Lower lobe of right lung (tissue), 2 donors: ENCODE measurements around the gene PHB1. TPM values are rescaled to one million over a fixed set of nuclear protein-coding genes. Genes with fewer than 3 reads are reported as not detected.

Source experiments
- ATAC-seq, 2 donors: fragments of 200-7000 bp; cut with Tn5 transposase; one replicate each; pipeline ENCODE4 v1.9.1; 2020 to 2022; ENCODE audit warnings: mild to moderate bottlenecking in 2 of 2, moderate library complexity in 2 of 2
- DNase-seq: peaks from one replicate; pipeline ENCODE4 v3.0.0-alpha.2; 2020
- H3K27ac ChIP-seq: fragments of 200-600 bp; one replicate; pipeline ENCODE4 v1.8.0; 2022
- H3K27me3 ChIP-seq: fragments of 200-600 bp; one replicate; pipeline ENCODE4 v1.8.0; 2022; ENCODE audit warnings: low read depth
- H3K36me3 ChIP-seq: fragments of 200-600 bp; one replicate; pipeline ENCODE4 v1.8.0; 2022; ENCODE audit warnings: mild to moderate bottlenecking
- H3K4me1 ChIP-seq: fragments of 200-600 bp; one replicate; pipeline ENCODE4 v1.8.0; 2022
- H3K4me3 ChIP-seq: fragments of 200-600 bp; one replicate; pipeline ENCODE4 v1.8.0; 2022; ENCODE audit warnings: mild to moderate bottlenecking
- H3K9me3 ChIP-seq: fragments of 200-600 bp; one replicate; pipeline ENCODE4 v1.8.0; 2022
- CTCF ChIP-seq: fragments of 200-600 bp; IDR thresholded peaks from one replicate; pipeline ENCODE4 v1.8.0; 2022; ENCODE audit warnings: antibody characterized with exemption, mild to moderate bottlenecking
- intact Hi-C: fragments of 100-400 bp; cut with DNase I; formaldehyde crosslinking; loops from one replicate; pipeline ENCODE4 v1.11.0; 2022
- total RNA-seq: library from RNA; stranded (reverse); fragmentation: NEBNext Ultra II Directional; extraction: Animal tissue kit (Norgen Biotek cat#: 25700); gene quantifications from one replicate; pipeline ENCODE4 v1.2.1, GENCODE V29; 2021
- donor health status: DM: no; HTN: yes; CAD: no; lungs with severe emphysema.

The PHB1 gene
- total RNA-seq, 1 donor from 2014 or later: 113 TPM

GRCh38 chr17:49452201-49452600 is 37.5 kb upstream of the PHB1 start:
- intact Hi-C loops: no loop called here
- Histone ChIP-seq H3K4me3 (no peak overlapping the region), H3K9me3 (no peaks in the 10 kb centered on the region), H3K27ac (no peak overlapping the region), H3K36me3 (no peaks in the 10 kb centered on the region), H3K4me1 (no peaks in the 10 kb centered on the region), H3K27me3 (peaks cover 17% of the 10 kb centered on the region)
- ATAC-seq: no peak
- no peak for TF ChIP-seq CTCF
- no peak for DNase-seq

- DNase-seq (no peak), ATAC-seq (no peak)
- no peak overlapping the region for H3K27ac ChIP-seq
- no peak overlapping the region for H3K4me3 ChIP-seq
- no peaks in the 10 kb centered on the region for H3K36me3 ChIP-seq
- intact Hi-C loops: no loop called here
- no peaks in the 10 kb centered on the region for H3K9me3 ChIP-seq
- no peaks in the 10 kb centered on the region for H3K4me1 ChIP-seq
- peaks cover 2% of the 10 kb centered on the region for H3K27me3 ChIP-seq
- no peak for TF ChIP-seq CTCF
Observed at GRCh38 chr17:49450735-49451134, 36.1 kb upstream of the PHB1 start.

- Histone ChIP-seq H3K36me3 (no peaks in the 10 kb centered on the region), H3K4me3 (no peak overlapping the region), H3K4me1 (no peaks in the 10 kb centered on the region), H3K9me3 (no peaks in the 10 kb centered on the region), H3K27ac (no peak overlapping the region), H3K27me3 (no peaks in the 10 kb centered on the region)
- no peak for DNase-seq
- no peak for ATAC-seq
- no peak for TF ChIP-seq CTCF
- intact Hi-C loops: no loop called here
Observed at GRCh38 chr17:49450181-49450580, 35.5 kb upstream of the PHB1 start.

- no peaks in the 10 kb centered on the region for H3K9me3 ChIP-seq
- H3K27ac ChIP-seq: no peak overlapping the region
- intact Hi-C loops: no loop called here
- H3K4me3 ChIP-seq: no peak overlapping the region
- H3K4me1 ChIP-seq: no peaks in the 10 kb centered on the region
- no peaks in the 10 kb centered on the region for H3K36me3 ChIP-seq
- TF ChIP-seq CTCF: no peak
- DNase-seq (no peak), ATAC-seq (no peak)
- H3K27me3 ChIP-seq: peaks cover 15% of the 10 kb centered on the region
Observed at GRCh38 chr17:49447628-49448302, 33.1 kb upstream of the PHB1 start.

GRCh38 chr17:49445591-49445990 is 30.9 kb upstream of the PHB1 start:
- Histone ChIP-seq H3K27me3 (peaks cover 22% of the 10 kb centered on the region), H3K4me1 (no peaks in the 10 kb centered on the region), H3K27ac (no peak overlapping the region), H3K9me3 (no peaks in the 10 kb centered on the region), H3K36me3 (no peaks in the 10 kb centered on the region), H3K4me3 (no peak overlapping the region)
- DNase-seq (no peak), ATAC-seq (no peak)
- intact Hi-C loops: no loop called here
- no peak for TF ChIP-seq CTCF
